ENCODE measurements around the gene XYLT1. TPM values are rescaled to one million over a fixed set of nuclear protein-coding genes. Genes with fewer than 3 reads are reported as not detected.

The XYLT1 gene
- total RNA-seq, 1 donor from 2014 or later = 59.1 TPM

- no peak for DNase-seq (ENCODE audit: low spot score)
Observed at GRCh38 chr16:17070882-17071592, 399.7 kb downstream of the XYLT1 start.

DNA sequence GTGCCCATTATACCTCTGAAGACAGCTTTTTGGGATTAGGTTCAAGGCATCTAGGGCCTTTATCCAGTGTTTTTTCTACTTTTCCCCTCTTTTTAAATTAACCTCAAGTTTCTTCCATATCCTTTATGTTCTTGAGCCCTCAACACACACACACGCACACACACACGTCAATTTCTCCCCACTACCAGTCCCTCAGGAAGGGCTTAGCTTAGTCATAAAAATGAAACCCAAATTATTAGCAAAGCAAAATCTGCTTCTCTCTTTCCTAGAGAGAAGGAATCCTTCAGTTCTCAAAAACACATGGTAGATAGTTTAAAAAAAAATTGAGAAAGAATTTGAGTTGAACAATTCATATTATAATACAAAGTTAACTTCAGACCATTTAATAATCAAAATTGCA, 401.1 kb downstream of the XYLT1 start:
- no peak for DNase-seq (ENCODE audit: low spot score)

DNA sequence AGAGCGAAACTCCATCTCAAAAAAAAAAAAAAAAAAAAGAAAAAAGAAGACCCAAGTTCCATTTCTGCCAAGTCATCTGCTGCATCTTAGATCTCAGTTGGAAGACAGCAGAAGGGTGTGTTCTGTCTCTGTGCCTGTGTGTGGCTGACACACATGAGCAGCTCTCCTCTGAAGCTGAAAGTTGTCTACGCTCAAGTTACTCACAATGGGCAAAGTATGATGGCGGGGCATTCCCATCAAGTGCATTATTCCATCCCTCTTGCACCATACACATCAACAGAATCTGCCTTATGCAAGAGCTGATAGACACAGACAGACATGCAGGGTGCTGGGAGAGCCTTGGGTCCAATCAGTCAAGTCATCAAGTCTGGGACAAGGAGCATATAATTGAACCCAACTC, 402.2 kb downstream of the XYLT1 start:
- DNase-seq (ENCODE audit: low spot score) = no peak

DNA sequence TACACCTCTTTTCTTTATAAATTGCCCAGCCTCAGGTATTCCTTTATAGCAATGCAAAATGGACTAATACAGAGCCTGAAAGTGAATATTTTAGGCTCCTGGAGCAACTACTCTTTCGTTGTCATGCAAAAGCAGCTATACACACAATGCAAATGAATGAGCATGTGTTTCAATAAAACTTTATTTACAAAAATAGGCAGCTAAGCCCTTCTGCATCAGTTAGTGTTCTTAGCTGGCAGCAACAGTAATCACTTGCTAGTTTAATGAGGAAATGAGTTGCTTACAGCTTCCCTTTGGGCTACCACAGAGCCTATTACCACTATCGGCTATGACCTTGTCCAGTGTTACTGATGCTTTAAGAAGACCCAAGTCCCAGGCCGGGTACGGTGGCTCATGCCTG, 402.9 kb downstream of the XYLT1 start:
- no peak for DNase-seq (ENCODE audit: low spot score)

GRCh38 chr16:17063201-17064139, 407.3 kb downstream of the XYLT1 start:
- no peak for DNase-seq (ENCODE audit: low spot score)

GRCh38 chr16:17062676-17063075, 408.1 kb downstream of the XYLT1 start:
- DNase-seq (ENCODE audit: low spot score) = no peak

DNA sequence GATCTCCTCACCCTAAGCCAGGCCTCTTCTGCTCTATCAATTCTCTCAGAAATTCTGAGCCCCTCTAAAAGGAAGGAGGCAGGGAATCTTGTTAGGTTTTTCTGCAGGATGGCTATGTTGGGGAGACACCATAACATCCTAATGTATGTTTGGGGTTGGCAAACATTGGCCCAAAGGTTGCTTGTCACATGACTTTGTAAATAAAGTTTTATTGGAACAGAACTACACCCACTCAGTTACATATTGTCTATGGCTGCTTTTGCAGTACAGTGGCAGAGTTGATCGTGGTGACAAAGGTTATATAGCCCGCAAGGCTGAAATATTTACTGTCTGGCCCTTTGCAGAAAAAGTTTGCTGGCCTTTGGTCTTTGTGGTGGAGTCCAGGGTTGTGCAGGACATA, 409.4 kb downstream of the XYLT1 start:
- DNase-seq (ENCODE audit: low spot score) = no peak

GRCh38 chr16:17058471-17058870, 412.3 kb downstream of the XYLT1 start:
- no peak for DNase-seq (ENCODE audit: low spot score)

DNA sequence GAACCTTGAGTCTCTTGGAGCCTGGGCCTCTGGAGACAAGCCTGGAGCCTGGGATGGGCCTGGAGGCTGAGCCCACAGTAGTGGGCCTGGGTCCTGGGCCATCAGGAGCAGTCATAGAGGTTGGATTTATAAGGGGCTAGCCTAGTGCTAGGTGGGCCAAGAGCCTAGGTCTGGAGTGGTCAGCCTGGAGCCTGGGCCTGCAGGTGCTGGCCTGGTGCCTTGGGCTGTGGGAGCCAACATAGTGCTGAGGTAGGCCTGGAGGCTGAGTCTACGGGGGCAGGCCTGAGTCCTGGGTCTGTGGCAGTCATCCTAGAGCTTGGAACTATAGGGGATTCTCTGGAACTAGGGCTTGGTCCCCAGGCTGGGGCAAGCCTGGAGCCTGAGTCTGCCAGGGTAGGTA, 414.1 kb downstream of the XYLT1 start:
- no peak for DNase-seq (ENCODE audit: low spot score)

DNA sequence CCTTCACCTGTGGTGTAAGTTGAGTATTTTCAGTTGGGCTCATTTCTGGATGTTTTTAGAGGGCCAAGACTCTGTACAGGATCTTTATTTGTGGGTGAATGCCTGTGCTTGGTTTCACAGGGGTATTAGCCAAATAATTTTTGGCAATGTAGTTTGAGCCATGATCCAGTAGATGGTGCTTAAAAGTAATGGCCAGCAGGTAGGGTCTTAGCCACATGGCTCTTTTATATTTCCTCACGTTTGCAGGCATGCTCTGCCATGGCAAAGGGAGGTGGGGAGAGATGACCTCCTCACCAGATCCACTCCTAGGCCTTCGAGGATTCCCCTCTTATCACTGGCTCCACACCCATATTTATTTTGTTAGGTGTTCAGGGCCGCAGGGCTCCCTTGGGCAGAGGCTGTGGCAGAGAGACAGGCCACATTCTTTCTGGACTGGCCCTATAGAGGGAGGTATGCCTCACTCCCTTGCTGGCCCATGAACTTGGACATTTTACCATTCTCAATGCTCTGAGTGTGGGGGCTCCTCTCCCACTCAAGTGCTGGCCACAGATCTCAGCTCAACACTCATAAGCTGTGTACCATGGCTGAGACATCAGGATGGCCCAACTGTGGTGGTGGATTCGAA, 417.1 kb downstream of the XYLT1 start:
- DNase-seq (ENCODE audit: low spot score) = no peak
